Measurements from ENCODE around the gene KCNC1.

Gene KCNC1

GRCh38 chr11:17775507-17776211 is 41.1 kb downstream of the KCNC1 start:
- DNase-seq, result no peak

GRCh38 chr11:17776212-17776875 is 41.8 kb downstream of the KCNC1 start:
- no peak for DNase-seq

GRCh38 chr11:17777086-17777737 is 42.6 kb downstream of the KCNC1 start:
- no peak for DNase-seq

GRCh38 chr11:17777738-17778091 is 43.1 kb downstream of the KCNC1 start:
- no peak for DNase-seq

GRCh38 chr11:17778352-17778751 is 43.8 kb downstream of the KCNC1 start:
- DNase-seq, result no peak

GRCh38 chr11:17778956-17779860 is 44.6 kb downstream of the KCNC1 start:
- DNase-seq, result no peak

- DNase-seq, result no peak
These were observed 45.4 kb downstream of the KCNC1 start for GRCh38 chr11:17779861-17780594.

GRCh38 chr11:17780668-17781067 is 46.1 kb downstream of the KCNC1 start:
- DNase-seq, result no peak

GRCh38 chr11:17781221-17781620 is 46.6 kb downstream of the KCNC1 start:
- no peak for DNase-seq

- DNase-seq, result no peak
These were observed 47.0 kb downstream of the KCNC1 start for GRCh38 chr11:17781626-17782025.

GRCh38 chr11:17782145-17782544 is 47.6 kb downstream of the KCNC1 start:
- DNase-seq, result no peak

GRCh38 chr11:17782603-17783337 is 48.2 kb downstream of the KCNC1 start:
- no peak for DNase-seq

GRCh38 chr11:17783878-17784277 is 49.3 kb downstream of the KCNC1 start:
- no peak for DNase-seq

- no peak for DNase-seq
These were observed 52.4 kb downstream of the KCNC1 start for GRCh38 chr11:17786824-17787525.

GRCh38 chr11:17788084-17788483 is 53.5 kb downstream of the KCNC1 start:
- DNase-seq, result no peak

- no peak for DNase-seq
These were observed 55.9 kb downstream of the KCNC1 start for GRCh38 chr11:17790453-17790852.

GRCh38 chr11:17791144-17791543 is 56.6 kb downstream of the KCNC1 start:
- DNase-seq, result no peak

GRCh38 chr11:17792161-17792560 is 57.6 kb downstream of the KCNC1 start:
- no peak for DNase-seq

GRCh38 chr11:17793642-17794170 is 59.1 kb downstream of the KCNC1 start:
- DNase-seq, result no peak

- DNase-seq, result no peak
These were observed 60.4 kb downstream of the KCNC1 start for GRCh38 chr11:17794981-17795380.

GRCh38 chr11:17796154-17796553 is 61.6 kb downstream of the KCNC1 start:
- no peak for DNase-seq
